PC-3 (cell line): ENCODE results near the gene BSDC1.

Source experiments
- CTCF ChIP-seq: fragments of 300-600 bp; sonication (generic); conservative IDR thresholded peaks from 2 replicates; pipeline ENCODE4 v1.5.1; 2017; ENCODE audit warnings: antibody characterized with exemption, low read depth, mild to moderate bottlenecking, low read length
- EZH2 ChIP-seq: fragments of 300-600 bp; sonication (generic); IDR thresholded peaks from one replicate; pipeline ENCODE4 v1.6.1; 2017; ENCODE audit warnings: antibody characterized with exemption, mild to moderate bottlenecking, low read length; ENCODE audit not compliant: unreplicated experiment
- EZH2phosphoT487 ChIP-seq: fragments of 300-600 bp; sonication (generic); IDR thresholded peaks from 2 replicates; pipeline ENCODE4 v1.6.1; 2018; ENCODE audit warnings: mild to moderate bottlenecking, antibody characterized with exemption, low read length, borderline replicate concordance

- TF ChIP-seq CTCF = no peak
- no peak for TF ChIP-seq EZH2phosphoT487
- TF ChIP-seq EZH2 = no peak
Measured at GRCh38 chr1:32341186-32341757, 53.0 kb downstream of the BSDC1 start.
